Measurements from ENCODE around the gene BRME1.

The BRME1 gene

DNA sequence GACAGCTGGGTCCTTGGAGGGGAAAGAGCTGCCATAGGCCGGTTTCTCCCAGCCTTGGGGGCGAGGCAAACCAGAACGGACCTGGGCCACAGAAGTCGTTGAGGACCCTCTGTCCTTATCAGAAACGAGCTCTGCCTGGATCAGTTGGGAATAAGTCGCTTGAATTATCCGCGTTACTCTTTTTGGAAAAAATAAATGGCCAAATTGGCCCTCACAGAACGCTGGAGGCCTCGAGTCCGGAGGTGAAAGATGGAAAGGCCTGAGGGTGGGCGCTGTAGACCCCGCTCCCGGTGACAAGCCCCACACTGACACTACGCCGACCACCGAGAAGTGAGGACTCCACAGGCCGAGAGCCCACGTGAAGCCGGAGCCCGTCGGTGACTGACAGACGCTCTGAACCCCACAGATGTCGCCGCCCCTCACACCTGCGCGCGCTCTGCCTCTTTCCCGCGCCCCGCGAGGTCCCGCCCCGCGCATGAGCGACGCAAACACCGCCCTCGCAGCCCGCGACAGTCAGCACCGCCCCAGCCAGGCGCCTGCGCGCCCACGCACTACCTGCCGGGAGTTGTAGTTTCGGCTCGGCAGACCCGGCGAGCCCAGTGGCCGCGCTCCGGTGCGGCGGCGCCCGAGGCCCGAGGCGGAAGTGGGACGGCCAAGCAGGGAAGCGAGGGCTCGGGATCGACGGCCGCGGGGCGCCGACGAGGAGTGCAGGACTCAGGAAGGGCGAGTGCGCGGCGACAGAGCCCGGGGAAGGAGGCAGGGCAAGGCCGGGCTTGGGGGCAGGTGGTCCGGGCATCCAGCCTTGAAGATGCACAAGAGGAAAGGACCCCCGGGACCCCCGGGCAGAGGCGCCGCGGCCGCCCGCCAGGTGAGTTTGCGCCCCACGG is at the start of gene BRME1, which contains the start of gene CC2D1A:
TSS of gene BRME1 (minus strand) at position 484 of the 887 bp plus-strand sequence. CDS start 1,225 bp downstream, outside the sequence.
TSS of gene CC2D1A (plus strand) at position 568 of the 887 bp plus-strand sequence. CDS start at position 809, 241 bp downstream.
- H3K27me3 ChIP-seq (ENCODE audit: control insufficient read depth, insufficient read depth, low read length) = peaks cover 6% of the 10 kb centered on the region
- H3K9me3 ChIP-seq (ENCODE audit: control insufficient read depth, insufficient read depth, low read depth, low read length) = no peaks in the 10 kb centered on the region
- peaks cover 11% of the 10 kb centered on the region for H3K36me3 ChIP-seq (ENCODE audit: control insufficient read depth, insufficient read depth, low read length)
- no peak within 1 kb of the TSS for H3K27ac ChIP-seq (ENCODE audit: low read depth, low read length)
- H3K9ac ChIP-seq (ENCODE audit: low read length) = peak within 1 kb of the TSS; percentile 57
- H3K4me3 ChIP-seq (ENCODE audit: low read depth, low read length) = peak within 1 kb of the TSS; percentile 78
- H3K4me1 ChIP-seq (ENCODE audit: control insufficient read depth, insufficient read depth, low read length) = peaks cover 8% of the 10 kb centered on the region; the same call in 1 of the 2 replicates

- Histone ChIP-seq H3K4me3 (ENCODE audit: low read depth, low read length) (no peak overlapping the region), H3K27me3 (ENCODE audit: control insufficient read depth, insufficient read depth, low read length) (no peaks in the 10 kb centered on the region), H3K4me1 (ENCODE audit: control insufficient read depth, insufficient read depth, low read length) (peaks cover 6% of the 10 kb centered on the region; the same call in 1 of the 2 replicates), H3K9ac (ENCODE audit: low read length) (no peak overlapping the region), H3K36me3 (ENCODE audit: control insufficient read depth, insufficient read depth, low read length) (peaks cover 48% of the 10 kb centered on the region), H3K27ac (ENCODE audit: low read depth, low read length) (no peak overlapping the region), H3K9me3 (ENCODE audit: control insufficient read depth, insufficient read depth, low read depth, low read length) (no peaks in the 10 kb centered on the region)
Measured at GRCh38 chr19:13954185-13954584, 48.3 kb upstream of the BRME1 start.

GRCh38 chr19:13952931-13953531 is 47.1 kb upstream of the BRME1 start:
- Histone ChIP-seq H3K27me3 (ENCODE audit: control insufficient read depth, insufficient read depth, low read length) (no peaks in the 10 kb centered on the region), H3K36me3 (ENCODE audit: control insufficient read depth, insufficient read depth, low read length) (peaks cover 39% of the 10 kb centered on the region), H3K27ac (ENCODE audit: low read depth, low read length) (no peak overlapping the region), H3K9ac (ENCODE audit: low read length) (peak overlapping the region; percentile 76), H3K9me3 (ENCODE audit: control insufficient read depth, insufficient read depth, low read depth, low read length) (no peaks in the 10 kb centered on the region), H3K4me1 (ENCODE audit: control insufficient read depth, insufficient read depth, low read length) (peaks cover 6% of the 10 kb centered on the region; the same call in 1 of the 2 replicates), H3K4me3 (ENCODE audit: low read depth, low read length) (peak overlapping the region; percentile 85)

GRCh38 chr19:13952154-13952930 is 46.4 kb upstream of the BRME1 start, which contains the start of gene DCAF15:
Gene DCAF15, plus strand, starts transcription at chr19:13952509. Its CDS starts 4 bp downstream, at chr19:13952513.
- H3K9me3 ChIP-seq (ENCODE audit: control insufficient read depth, insufficient read depth, low read depth, low read length) = no peaks in the 10 kb centered on the region
- peak within 1 kb of the TSS; percentile 94 for H3K27ac ChIP-seq (ENCODE audit: low read depth, low read length)
- H3K4me1 ChIP-seq (ENCODE audit: control insufficient read depth, insufficient read depth, low read length) = peaks cover 6% of the 10 kb centered on the region; the same call in 1 of the 2 replicates
- H3K4me3 ChIP-seq (ENCODE audit: low read depth, low read length) = peak within 1 kb of the TSS; percentile 85
- peaks cover 33% of the 10 kb centered on the region for H3K36me3 ChIP-seq (ENCODE audit: control insufficient read depth, insufficient read depth, low read length)
- peak within 1 kb of the TSS; percentile 86 for H3K9ac ChIP-seq (ENCODE audit: low read length)
- no peaks in the 10 kb centered on the region for H3K27me3 ChIP-seq (ENCODE audit: control insufficient read depth, insufficient read depth, low read length)

DNA sequence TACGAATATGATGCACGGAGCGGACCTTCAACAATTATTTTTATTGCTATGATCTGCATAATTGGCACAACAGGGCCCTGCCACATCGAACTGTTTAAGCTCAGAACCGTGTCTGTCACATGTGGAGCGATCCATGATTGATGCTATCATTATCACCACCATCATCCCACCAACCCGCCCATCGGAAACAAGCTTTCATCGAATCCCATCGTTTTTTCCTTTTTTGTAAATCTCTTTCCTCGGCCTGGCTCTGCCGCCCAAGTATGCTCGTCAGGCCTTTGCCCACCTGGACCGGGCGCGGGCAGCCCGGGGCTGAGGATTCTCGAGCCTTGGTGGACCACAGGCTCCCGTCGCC is 45.9 kb upstream of the BRME1 start:
- H3K4me1 ChIP-seq (ENCODE audit: control insufficient read depth, insufficient read depth, low read length) = peaks cover 6% of the 10 kb centered on the region; the same call in 1 of the 2 replicates
- peaks cover 27% of the 10 kb centered on the region for H3K36me3 ChIP-seq (ENCODE audit: control insufficient read depth, insufficient read depth, low read length)
- H3K9ac ChIP-seq (ENCODE audit: low read length) = no peak overlapping the region
- no peaks in the 10 kb centered on the region for H3K27me3 ChIP-seq (ENCODE audit: control insufficient read depth, insufficient read depth, low read length)
- no peak overlapping the region for H3K27ac ChIP-seq (ENCODE audit: low read depth, low read length)
- no peaks in the 10 kb centered on the region for H3K9me3 ChIP-seq (ENCODE audit: control insufficient read depth, insufficient read depth, low read depth, low read length)
- peak overlapping the region; percentile 62 for H3K4me3 ChIP-seq (ENCODE audit: low read depth, low read length)

DNA sequence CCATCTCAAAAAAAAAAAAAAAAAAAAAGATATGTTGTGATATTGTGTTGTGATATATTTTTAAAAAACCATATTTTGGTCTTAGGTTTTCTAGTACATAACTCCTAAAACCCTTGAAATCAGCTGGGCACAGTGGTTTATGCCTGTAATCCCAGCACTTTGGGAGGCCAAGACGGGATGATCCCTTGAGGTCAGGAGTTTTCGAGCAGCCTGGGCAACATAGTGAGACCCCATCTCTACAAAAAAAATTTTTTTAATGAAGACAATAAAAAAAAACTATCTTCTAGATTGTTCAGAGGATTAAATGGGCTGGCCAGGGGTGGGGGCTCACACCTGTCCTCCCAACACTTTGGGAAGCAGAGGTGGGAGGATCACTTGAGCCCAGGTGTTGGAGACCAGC is 45.1 kb upstream of the BRME1 start:
- no peaks in the 10 kb centered on the region for H3K27me3 ChIP-seq (ENCODE audit: control insufficient read depth, insufficient read depth, low read length)
- H3K4me3 ChIP-seq (ENCODE audit: low read depth, low read length) = no peak overlapping the region
- H3K27ac ChIP-seq (ENCODE audit: low read depth, low read length) = no peak overlapping the region
- H3K36me3 ChIP-seq (ENCODE audit: control insufficient read depth, insufficient read depth, low read length) = peaks cover 20% of the 10 kb centered on the region
- H3K9me3 ChIP-seq (ENCODE audit: control insufficient read depth, insufficient read depth, low read depth, low read length) = no peaks in the 10 kb centered on the region
- no peak overlapping the region for H3K9ac ChIP-seq (ENCODE audit: low read length)
- peaks cover 6% of the 10 kb centered on the region; the same call in 1 of the 2 replicates for H3K4me1 ChIP-seq (ENCODE audit: control insufficient read depth, insufficient read depth, low read length)

DNA sequence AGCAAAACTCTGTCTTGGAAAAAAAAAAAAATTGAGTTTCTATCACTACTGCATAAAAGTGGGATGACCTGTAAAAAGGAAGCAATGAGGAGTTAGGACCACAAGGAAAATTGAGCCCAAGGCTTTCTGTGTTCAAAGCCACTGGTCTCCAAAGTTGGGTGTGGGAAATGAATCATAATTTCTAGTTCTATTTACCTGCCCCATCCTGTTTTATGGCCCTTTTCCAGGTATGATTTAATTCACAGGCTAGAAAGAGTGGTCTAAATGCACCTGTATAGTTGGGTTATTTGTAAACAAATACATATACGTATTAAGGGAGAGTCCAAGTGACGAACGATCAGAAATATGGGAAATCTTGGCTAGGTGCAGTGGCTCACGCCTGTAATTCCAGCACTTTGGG is 40.5 kb upstream of the BRME1 start:
- Histone ChIP-seq H3K27me3 (ENCODE audit: control insufficient read depth, insufficient read depth, low read length) (no peaks in the 10 kb centered on the region), H3K9ac (ENCODE audit: low read length) (no peak overlapping the region), H3K36me3 (ENCODE audit: control insufficient read depth, insufficient read depth, low read length) (no peaks in the 10 kb centered on the region), H3K9me3 (ENCODE audit: control insufficient read depth, insufficient read depth, low read depth, low read length) (peaks cover 3% of the 10 kb centered on the region; the same call in 1 of the 2 replicates), H3K4me3 (ENCODE audit: low read depth, low read length) (no peak overlapping the region), H3K27ac (ENCODE audit: low read depth, low read length) (no peak overlapping the region), H3K4me1 (ENCODE audit: control insufficient read depth, insufficient read depth, low read length) (no peaks in the 10 kb centered on the region)

GRCh38 chr19:13942023-13942684 is 36.2 kb upstream of the BRME1 start:
- Histone ChIP-seq H3K9me3 (ENCODE audit: control insufficient read depth, insufficient read depth, low read depth, low read length) (peaks cover 3% of the 10 kb centered on the region; the same call in 1 of the 2 replicates), H3K4me1 (ENCODE audit: control insufficient read depth, insufficient read depth, low read length) (peaks cover 5% of the 10 kb centered on the region), H3K27ac (ENCODE audit: low read depth, low read length) (no peak overlapping the region), H3K4me3 (ENCODE audit: low read depth, low read length) (no peak overlapping the region), H3K9ac (ENCODE audit: low read length) (no peak overlapping the region), H3K36me3 (ENCODE audit: control insufficient read depth, insufficient read depth, low read length) (no peaks in the 10 kb centered on the region), H3K27me3 (ENCODE audit: control insufficient read depth, insufficient read depth, low read length) (peaks cover 3% of the 10 kb centered on the region; the same call in 1 of the 2 replicates)

- peak within 1 kb of the TSS; percentile 14; the same call in 1 of the 2 replicates for H3K4me3 ChIP-seq (ENCODE audit: low read depth, low read length)
- H3K9ac ChIP-seq (ENCODE audit: low read length) = no peak within 1 kb of the TSS
Measured at GRCh38 chr19:13938301-13939064, 32.6 kb upstream of the BRME1 start, which contains the start of gene PODNL1. Gene PODNL1, minus strand, starts transcription at chr19:13938417. Its CDS starts 236 bp downstream, at chr19:13938181.

More at GRCh38 chr19:13938301-13939064, 32.6 kb upstream of the BRME1 start, which contains the start of gene PODNL1:
- Histone ChIP-seq H3K27me3 (ENCODE audit: control insufficient read depth, insufficient read depth, low read length) (peaks cover 3% of the 10 kb centered on the region; the same call in 1 of the 2 replicates), H3K36me3 (ENCODE audit: control insufficient read depth, insufficient read depth, low read length) (no peaks in the 10 kb centered on the region), H3K9me3 (ENCODE audit: control insufficient read depth, insufficient read depth, low read depth, low read length) (peaks cover 3% of the 10 kb centered on the region; the same call in 1 of the 2 replicates), H3K4me1 (ENCODE audit: control insufficient read depth, insufficient read depth, low read length) (peaks cover 19% of the 10 kb centered on the region), H3K27ac (ENCODE audit: low read depth, low read length) (no peak within 1 kb of the TSS)
